HepG2 (cell line): ENCODE data around the gene MADCAM1. TPM values are rescaled to one million over a fixed set of nuclear protein-coding genes. Genes with fewer than 3 reads are reported as not detected.
A peak's percentile ranks its signal among the peaks of the same experiment; 100 is the strongest.

Experiments
- CCDC6 ChIP-seq: sonication (generic); formaldehyde crosslinking; IDR thresholded peaks from 2 replicates; pipeline ENCODE4 v1.8.1; 2022; ENCODE audit warnings: mild to moderate bottlenecking, missing genetic modification reagents, moderate library complexity
- CEBPB ChIP-seq: IDR thresholded peaks from 2 replicates; pipeline ENCODE4 v1.6.1; 2011; ENCODE audit warnings: low read depth, low read length, improper control_type of control experiment, borderline replicate concordance
- CSRNP2 ChIP-seq: sonication (generic); formaldehyde crosslinking; conservative IDR thresholded peaks from 2 replicates; pipeline ENCODE4 v1.8.0; 2022; ENCODE audit warnings: low read depth, missing genetic modification reagents
- E2F5 ChIP-seq: sonication (generic); formaldehyde crosslinking; conservative IDR thresholded peaks from 2 replicates; pipeline ENCODE4 v1.4.0; 2020; ENCODE audit warnings: missing genetic modification reagents
- JARID2 ChIP-seq: sonication (generic); formaldehyde crosslinking; IDR thresholded peaks from 2 replicates; pipeline ENCODE4 v1.8.1; 2023; ENCODE audit warnings: missing genetic modification reagents, inconsistent platforms; ENCODE audit not compliant: insufficient replicate concordance
- KAT7 ChIP-seq: IDR thresholded peaks from 2 replicates; pipeline ENCODE4 v1.6.1; 2018; ENCODE audit warnings: borderline replicate concordance, missing compliant biosample characterization
- MBD4 ChIP-seq: IDR thresholded peaks from 2 replicates; pipeline ENCODE4 v1.6.1; 2012; ENCODE audit warnings: low read length, inconsistent platforms, borderline replicate concordance
- MBNL3 ChIP-seq: fragments of 250-450 bp; sonication (Bioruptor Pico); conservative IDR thresholded peaks from 2 replicates; pipeline ENCODE4 v1.8.0; 2022; ENCODE audit warnings: mild to moderate bottlenecking, inconsistent platforms
- NFE2L2 ChIP-seq: fragments of 150-350 bp; IDR thresholded peaks from 2 replicates; pipeline ENCODE4 v1.6.1; 2014; ENCODE audit warnings: low read length
- NFIC ChIP-seq: IDR thresholded peaks from 2 replicates; pipeline ENCODE4 v1.6.1; 2012; ENCODE audit warnings: mild to moderate bottlenecking, low read length, inconsistent platforms
- SAFB2 ChIP-seq: sonication (generic); formaldehyde crosslinking; IDR thresholded peaks from 2 replicates; pipeline ENCODE4 v1.5.1; 2020; ENCODE audit warnings: missing genetic modification reagents, low read depth, mild to moderate bottlenecking, borderline replicate concordance
- SOX6 ChIP-seq, 2 experiments: fragments of 450-650 bp in 1 of 2; sonication (generic) in 1 of 2; formaldehyde crosslinking in 1 of 2; IDR thresholded peaks; 2 replicates each; pipeline versions ENCODE4 v1.4.0 to v1.6.1; 2017 to 2020; ENCODE audit warnings: antibody characterized with exemption in 1 of 2, mild to moderate bottlenecking in 1 of 2, missing genetic modification reagents in 1 of 2
- TRIM22 ChIP-seq: fragments of 450-650 bp; IDR thresholded peaks from 2 replicates; pipeline ENCODE4 v1.6.1; 2017
- TSC22D2 ChIP-seq: sonication (generic); formaldehyde crosslinking; IDR thresholded peaks from 2 replicates; pipeline ENCODE4 v1.5.1; 2020; ENCODE audit warnings: missing genetic modification reagents, mild to moderate bottlenecking, borderline replicate concordance
- XBP1 ChIP-seq: sonication (generic); formaldehyde crosslinking; IDR thresholded peaks from 2 replicates; pipeline ENCODE4 v1.5.0; 2020; ENCODE audit warnings: missing genetic modification reagents
- ZEB1 ChIP-seq: IDR thresholded peaks from 2 replicates; pipeline ENCODE4 v1.6.1; 2012; ENCODE audit warnings: mild to moderate bottlenecking, low read depth, inconsistent platforms; ENCODE audit not compliant: insufficient replicate concordance
- ZFP36L1 ChIP-seq: sonication (generic); formaldehyde crosslinking; IDR thresholded peaks from 2 replicates; pipeline ENCODE4 v1.8.0; 2022; ENCODE audit warnings: mild to moderate bottlenecking, missing genetic modification reagents, moderate library complexity
- ZNF276 ChIP-seq: sonication (generic); formaldehyde crosslinking; IDR thresholded peaks from 2 replicates; pipeline ENCODE4 v1.4.0; 2020; ENCODE audit warnings: mild to moderate bottlenecking, low read depth, missing genetic modification reagents
- ZNF747 ChIP-seq: sonication (generic); formaldehyde crosslinking; IDR thresholded peaks from 2 replicates; pipeline ENCODE4 v1.8.1; 2023; ENCODE audit warnings: missing genetic modification reagents, mild to moderate bottlenecking, borderline replicate concordance
- ZNF782 ChIP-seq: sonication (generic); formaldehyde crosslinking; IDR thresholded peaks from 2 replicates; pipeline ENCODE4 v1.4.0; 2020; ENCODE audit warnings: missing genetic modification reagents, mild to moderate bottlenecking, borderline replicate concordance
- ZSCAN30 ChIP-seq: sonication (generic); formaldehyde crosslinking; IDR thresholded peaks from 2 replicates; pipeline ENCODE4 v1.5.0; 2020; ENCODE audit warnings: mild to moderate bottlenecking, missing genetic modification reagents
- ZSCAN5A ChIP-seq: sonication (generic); formaldehyde crosslinking; IDR thresholded peaks from 2 replicates; pipeline ENCODE4 v1.8.0; 2022; ENCODE audit warnings: mild to moderate bottlenecking, missing genetic modification reagents, borderline replicate concordance
- polyA plus RNA-seq, 8 experiments: library from polyadenylated mRNA; depleted of rRNA in 3 of 8; stranded (reverse) in 7 of 8; unstranded in 1 of 8; fragments of >200 nt; fragmentation: Illumina TruSeq in 4 of 8; extraction: Trizol in 4 of 8; gene quantifications; 2 replicates each; pipeline versions ENCODE4 v1.2.1 to v1.2.3, GENCODE V29; 2011 to 2016; ENCODE audit warnings: low read depth in 4 of 8, missing spikeins in 1 of 8, mixed read lengths in 1 of 8; ENCODE audit not compliant: insufficient read depth in 1 of 8
- total RNA-seq, 5 experiments: library from RNA; depleted of rRNA; stranded (reverse); fragments of >200 nt; fragmentation: Illumina TruSeq; extraction: Trizol; gene quantifications; 2 replicates each; pipeline ENCODE4 v1.2.3, GENCODE V29; 2016; ENCODE audit warnings: low read depth in 1 of 5

MADCAM1 gene
- total and polyA plus RNA-seq, 2 of the 13 experiments (the other 11 are each of a cell fraction or from before 2014, with no cell fraction given): 0.29 to 0.33 TPM

GRCh38 chr19:507286-508203 lies 11.3 kb downstream of the MADCAM1 start, which contains the start of gene TPGS1 (continued):
- no peak for TF ChIP-seq E2F5
- no peak for TF ChIP-seq CSRNP2
- TF ChIP-seq ZNF276: no peak
- TF ChIP-seq CEBPB: no peak
- TF ChIP-seq NFIC: no peak
- no peak for TF ChIP-seq NFE2L2
- TF ChIP-seq ZSCAN5A: 0 out of 2 replicates have a peak, but pooled peaks have one; percentile 33
- no peak for TF ChIP-seq CCDC6 (CRISPR knock-in tag)
- no peak for TF ChIP-seq XBP1
- no peak for TF ChIP-seq TRIM22
- no peak for TF ChIP-seq ZNF782 (CRISPR knock-in tag)
- TF ChIP-seq ZFP36L1 (CRISPR knock-in tag): no peak
- no peak for TF ChIP-seq TSC22D2 (CRISPR knock-in tag)
- TF ChIP-seq SAFB2 (CRISPR knock-in tag): no peak; the same call in 1 of the 2 replicates
- TF ChIP-seq ZNF747 (CRISPR knock-in tag): no peak
- TF ChIP-seq MBD4: no peak
- TF ChIP-seq JARID2 (CRISPR knock-in tag): peak; percentile 35
- TF ChIP-seq MBNL3 (CRISPR knock-in tag): no peak
- no peak for TF ChIP-seq SOX6 (IDR thresholded peaks at IDR 0.05)
- no peak; the same call in 1 of the 2 replicates for TF ChIP-seq SOX6 (CRISPR knock-in tag; IDR thresholded peaks at IDR 0.05)
- no peak; the same call in 1 of the 2 replicates for TF ChIP-seq ZSCAN30 (CRISPR knock-in tag)
- TF ChIP-seq KAT7 (CRISPR knock-in tag): no peak; the same call in 1 of the 2 replicates
- no peak for TF ChIP-seq ZEB1
